Kidney (tissue), 14 donors: ENCODE measurements around the gene TRIM25. TPM values are rescaled to one million over a fixed set of nuclear protein-coding genes. Genes with fewer than 3 reads are reported as not detected.

Experiments
- DNase-seq, 5 donors: peaks; one replicate each; pipeline ENCODE4 v3.0.0-alpha.2; 2013 to 2020
- FAIRE-seq: peaks from 2 replicates; lab custom pipeline; 2012; peaks lifted over from hg19 to GRCh38; lab: Jason Lieb, UNC
- H3K27ac ChIP-seq, 2 donors: one replicate each; pipeline ENCODE4 v1.7.0; 2013; ENCODE audit warnings: low read depth in 2 of 2, low read length in 2 of 2, inconsistent platforms in 1 of 2
- H3K27me3 ChIP-seq: one replicate; pipeline ENCODE4 v1.7.1; 2013; ENCODE audit warnings: low read length, inconsistent platforms; ENCODE audit not compliant: control insufficient read depth, insufficient read depth
- H3K36me3 ChIP-seq, 3 donors: one replicate each; pipeline versions ENCODE4 v1.7.0 to v1.7.1; 2013; ENCODE audit warnings: low read length in 3 of 3, control low read depth in 1 of 3, inconsistent platforms in 1 of 3; ENCODE audit not compliant: insufficient read depth in 3 of 3, control insufficient read depth in 2 of 3
- H3K4me1 ChIP-seq, 3 donors: one replicate each; pipeline versions ENCODE4 v1.7.0 to v1.7.1; 2013; ENCODE audit warnings: low read length in 3 of 3, inconsistent platforms in 1 of 3, low read depth in 1 of 3; ENCODE audit not compliant: control insufficient read depth in 2 of 3, insufficient read depth in 2 of 3
- H3K4me3 ChIP-seq, 3 donors: one replicate each; pipeline versions ENCODE4 v1.7.0 to v1.8.1; 2013; ENCODE audit warnings: low read length in 3 of 3, control low read depth in 1 of 3, inconsistent platforms in 1 of 3
- H3K9ac ChIP-seq, 3 donors: one replicate each; pipeline versions ENCODE4 v1.7.0 to v1.7.1; 2013; ENCODE audit warnings: low read length in 3 of 3, control low read depth in 1 of 3, inconsistent platforms in 1 of 3
- H3K9me3 ChIP-seq, 3 donors: one replicate each; pipeline versions ENCODE4 v1.7.0 to v1.7.1; 2013; ENCODE audit warnings: low read length in 3 of 3, control low read depth in 1 of 3, inconsistent platforms in 1 of 3; ENCODE audit not compliant: control insufficient read depth in 2 of 3, insufficient read depth in 1 of 3
- intact Hi-C: fragments of 100-400 bp; cut with DNase I; formaldehyde crosslinking; loops from one replicate; pipeline ENCODE4 v1.11.1; 2022
- polyA plus RNA-seq: library from polyadenylated mRNA; stranded (reverse); fragments of 350-450 nt; fragmentation: Illumina TruSeq; extraction: RNeasy Lipid Tissue Mini Kit (QIAGEN cat#74804); gene quantifications from one replicate; pipeline ENCODE4 v1.2.3, GENCODE V29; 2014; ENCODE audit warnings: low read depth, low replicate concordance; ENCODE audit not compliant: insufficient read depth
- total RNA-seq: library from RNA; stranded (reverse); fragmentation: NEBNext Ultra II Directional; extraction: Animal tissue kit (Norgen Biotek cat#: 25700); gene quantifications from one replicate; pipeline ENCODE4 v1.2.1, GENCODE V29; 2021
- TF ChIP-seq, protein P1 (sequence below): IDR thresholded peaks from 3 replicates; pipeline ENCODE4 v1.5.1; 2012; ENCODE audit warnings: mild to moderate bottlenecking, moderate library complexity, borderline replicate concordance; ENCODE audit not compliant: insufficient read depth; ENCODE audit errors: extremely low read depth
- donor health status: control.
- donor health status: control.
- donor health status: control.
- donor health status: control.
- donor health status: control.
- donor health status: DM: yes; HTN: yes; CAD: no.
- donor health status: Normal renal cell carcinoma (clear cell type).

TRIM25 gene
- total and polyA plus RNA-seq, 2 donors from 2014 or later = 8.4 to 62.3 TPM

DNA sequence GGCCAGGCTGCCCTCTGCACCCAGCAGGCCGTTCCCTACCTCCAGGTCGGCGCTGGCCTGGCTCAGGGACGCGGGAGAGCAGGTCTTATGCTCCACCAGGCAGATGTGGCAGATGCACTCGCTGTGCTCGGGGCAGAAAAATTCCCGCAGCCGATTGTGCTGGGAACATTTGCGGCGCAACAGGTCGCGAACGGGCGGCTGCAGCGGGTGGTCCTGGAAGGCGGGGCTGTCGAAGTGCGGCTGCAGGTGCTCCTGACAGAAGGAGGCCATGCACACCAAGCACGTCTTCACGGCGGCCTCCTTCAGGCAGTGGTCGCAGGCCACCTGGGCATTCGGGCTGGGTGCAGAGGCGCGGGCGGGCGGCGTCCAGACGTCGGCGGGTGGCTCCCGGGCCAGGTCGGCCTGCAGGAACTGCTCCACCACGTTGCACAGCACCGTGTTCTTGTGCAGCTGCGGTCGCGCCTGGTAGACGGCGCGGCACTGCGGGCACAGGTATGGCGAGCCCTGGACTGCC lies 439 bp downstream of the TRIM25 start:
- DNase-seq = peak in 1 of 5 donors; percentile 79
- H3K36me3 ChIP-seq = no peaks in the 10 kb centered on the region
- no peaks in the 10 kb centered on the region for H3K27me3 ChIP-seq
- peak overlapping the region; percentile 82 to 94 (median 93) for H3K4me3 ChIP-seq
- H3K9me3 ChIP-seq = no peaks in the 10 kb centered on the region
- no peak for FAIRE-seq
- peak overlapping the region; percentile 90 to 93 for H3K27ac ChIP-seq
- H3K9ac ChIP-seq = peak overlapping the region; percentile 52 to 97 (median 92)
- peaks cover 0 to 26% (median 12%) of the 10 kb centered on the region in 3 donors for H3K4me1 ChIP-seq
- TF ChIP-seq, protein P1, sequence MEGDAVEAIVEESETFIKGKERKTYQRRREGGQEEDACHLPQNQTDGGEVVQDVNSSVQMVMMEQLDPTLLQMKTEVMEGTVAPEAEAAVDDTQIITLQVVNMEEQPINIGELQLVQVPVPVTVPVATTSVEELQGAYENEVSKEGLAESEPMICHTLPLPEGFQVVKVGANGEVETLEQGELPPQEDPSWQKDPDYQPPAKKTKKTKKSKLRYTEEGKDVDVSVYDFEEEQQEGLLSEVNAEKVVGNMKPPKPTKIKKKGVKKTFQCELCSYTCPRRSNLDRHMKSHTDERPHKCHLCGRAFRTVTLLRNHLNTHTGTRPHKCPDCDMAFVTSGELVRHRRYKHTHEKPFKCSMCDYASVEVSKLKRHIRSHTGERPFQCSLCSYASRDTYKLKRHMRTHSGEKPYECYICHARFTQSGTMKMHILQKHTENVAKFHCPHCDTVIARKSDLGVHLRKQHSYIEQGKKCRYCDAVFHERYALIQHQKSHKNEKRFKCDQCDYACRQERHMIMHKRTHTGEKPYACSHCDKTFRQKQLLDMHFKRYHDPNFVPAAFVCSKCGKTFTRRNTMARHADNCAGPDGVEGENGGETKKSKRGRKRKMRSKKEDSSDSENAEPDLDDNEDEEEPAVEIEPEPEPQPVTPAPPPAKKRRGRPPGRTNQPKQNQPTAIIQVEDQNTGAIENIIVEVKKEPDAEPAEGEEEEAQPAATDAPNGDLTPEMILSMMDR = no peak
- intact Hi-C loops = no loop called here

DNA sequence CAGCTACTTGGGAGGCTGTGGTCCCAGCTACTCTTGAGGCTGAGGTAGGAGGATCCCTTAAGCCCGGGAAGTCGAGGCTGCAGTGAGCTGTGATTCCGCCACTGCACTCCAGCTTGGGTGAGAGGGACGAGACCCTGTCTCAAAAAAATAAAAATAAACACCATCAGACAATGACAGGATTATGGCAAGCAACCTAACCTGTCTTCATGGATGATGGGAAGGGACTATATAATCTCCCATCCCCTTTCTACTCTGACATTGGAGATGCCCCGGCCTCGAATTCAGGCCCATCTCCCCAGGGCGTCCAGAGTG lies 893 bp downstream of the TRIM25 start:
- Histone ChIP-seq H3K27ac (peak overlapping the region; percentile 90 to 93), H3K27me3 (no peaks in the 10 kb centered on the region), H3K4me3 (peak overlapping the region in 2 of 3 donors; percentile 93 to 94), H3K4me1 (peaks cover 0 to 26% (median 12%) of the 10 kb centered on the region in 3 donors), H3K9me3 (no peaks in the 10 kb centered on the region), H3K36me3 (peaks cover 0 to 4% (median 0%) of the 10 kb centered on the region in 3 donors), H3K9ac (peak overlapping the region in 2 of 3 donors; percentile 92 to 97)
- DNase-seq = no peak
- TF ChIP-seq, protein P1 = no peak
- no peak for FAIRE-seq
- intact Hi-C loops = no loop called here

DNA sequence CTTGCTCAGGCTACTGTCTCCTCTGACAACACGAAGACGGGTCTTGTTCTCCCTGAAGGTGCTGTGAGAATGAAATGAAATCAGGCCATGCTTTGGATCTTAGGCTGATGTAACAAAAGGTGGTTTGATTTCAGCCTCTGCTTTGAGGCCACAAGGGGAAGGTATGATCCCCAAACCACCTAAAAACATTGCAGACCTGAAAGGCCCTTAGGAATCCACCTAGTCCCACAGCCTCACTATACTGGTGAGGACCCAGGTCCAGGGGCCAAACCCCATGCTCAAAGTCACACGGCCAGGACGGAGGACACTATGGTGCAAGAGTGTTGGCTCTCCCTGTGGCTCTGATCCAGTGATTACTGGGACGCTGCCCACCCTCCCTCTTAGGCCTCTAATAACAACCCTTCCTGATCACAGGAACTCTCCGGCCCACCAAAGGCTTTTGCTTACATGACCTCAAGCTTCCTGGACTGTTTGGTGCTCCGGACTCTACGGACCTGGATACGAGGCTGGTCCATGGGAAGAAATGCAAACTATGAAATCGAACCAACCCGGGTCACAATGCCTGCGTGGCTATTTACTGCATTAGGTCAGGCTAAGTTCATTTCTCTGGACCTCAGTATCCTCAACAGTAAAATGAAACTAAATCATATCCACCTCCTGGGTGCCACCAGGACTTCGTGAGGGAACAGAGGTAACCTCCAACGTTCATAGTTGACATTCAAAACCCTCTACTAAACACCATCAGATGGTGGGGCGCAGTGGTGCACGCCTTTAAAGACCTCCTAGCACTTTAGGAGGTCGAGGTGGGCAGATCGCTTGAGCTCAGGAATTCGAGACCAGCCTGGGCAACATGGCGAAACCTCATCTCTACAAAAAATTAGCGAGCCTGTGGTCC lies 1.5 kb downstream of the TRIM25 start:
- no peak for DNase-seq
- intact Hi-C loops = no loop called here
- Histone ChIP-seq H3K9ac (peak overlapping the region in 2 of 3 donors; percentile 92 to 97), H3K27ac (peak overlapping the region in 1 of 2 donors; percentile 45), H3K9me3 (no peaks in the 10 kb centered on the region), H3K4me1 (peaks cover 0 to 26% (median 12%) of the 10 kb centered on the region in 3 donors), H3K27me3 (no peaks in the 10 kb centered on the region), H3K36me3 (peaks cover 0 to 9% (median 0%) of the 10 kb centered on the region in 3 donors), H3K4me3 (peak overlapping the region in 2 of 3 donors; percentile 93 to 94)
- TF ChIP-seq, protein P1 = no peak
- FAIRE-seq = no peak
